Activated CD4-positive, alpha-beta T cell treated with anti-CD3 and anti-CD28 coated beads, Interleukin-2, amount 50 U/mL, for 1 hour (primary cell): ENCODE measurements around the gene FYN.

Experiments
- DNase-seq: peaks from one replicate; pipeline ENCODE4 v3.0.0-alpha.2; 2020

Gene FYN

GRCh38 chr6:111674413-111674812, 198.8 kb downstream of the FYN start:
- no peak for DNase-seq

DNA sequence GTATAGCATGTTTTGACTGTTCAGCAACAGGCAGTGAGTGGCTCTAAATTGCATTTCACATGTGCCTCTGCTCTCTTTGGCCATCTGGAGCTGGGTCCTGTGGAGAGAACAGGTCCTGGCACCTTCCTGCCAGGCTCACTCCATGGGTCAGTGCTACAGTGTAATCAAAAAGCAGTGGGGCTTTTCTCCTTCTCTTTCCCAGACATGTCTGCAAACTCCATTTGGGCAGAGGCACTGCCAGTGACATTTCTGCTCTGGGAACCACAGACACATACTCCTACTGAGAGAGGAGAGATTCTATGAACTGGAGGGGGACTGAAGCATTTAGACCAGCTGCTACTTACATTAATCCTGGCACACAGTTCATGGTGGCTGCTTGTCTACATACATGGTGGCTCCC, 199.3 kb downstream of the FYN start:
- DNase-seq = no peak

- DNase-seq = no peak
These were observed 199.7 kb downstream of the FYN start for GRCh38 chr6:111673532-111673931.

- DNase-seq = no peak
These were observed 200.3 kb downstream of the FYN start for GRCh38 chr6:111672761-111673450.

GRCh38 chr6:111669326-111669725, 203.9 kb downstream of the FYN start:
- DNase-seq = no peak

- DNase-seq = no peak
These were observed 204.8 kb downstream of the FYN start for GRCh38 chr6:111668410-111668809.

DNA sequence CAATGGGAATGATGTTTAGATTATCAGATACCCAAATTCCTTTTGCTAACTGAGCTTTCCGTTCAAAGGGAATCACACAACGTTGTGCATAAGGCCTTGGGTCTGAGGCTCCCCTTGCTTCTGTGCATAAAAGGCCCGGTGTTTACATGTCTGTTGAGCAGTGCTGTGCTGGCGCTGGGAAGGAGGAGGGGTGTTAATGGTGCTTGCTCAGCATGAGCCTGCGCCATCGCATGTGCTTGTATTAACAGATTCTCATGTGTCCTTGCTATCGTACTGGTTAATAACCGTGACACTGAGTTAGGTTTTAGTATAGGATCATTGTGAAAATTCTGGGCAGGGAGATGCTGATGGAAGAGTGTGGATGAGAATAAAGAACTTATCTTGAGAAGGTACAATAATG, 205.3 kb downstream of the FYN start:
- DNase-seq = no peak

- no peak for DNase-seq
These were observed 206.4 kb downstream of the FYN start for GRCh38 chr6:111666847-111667246.

DNA sequence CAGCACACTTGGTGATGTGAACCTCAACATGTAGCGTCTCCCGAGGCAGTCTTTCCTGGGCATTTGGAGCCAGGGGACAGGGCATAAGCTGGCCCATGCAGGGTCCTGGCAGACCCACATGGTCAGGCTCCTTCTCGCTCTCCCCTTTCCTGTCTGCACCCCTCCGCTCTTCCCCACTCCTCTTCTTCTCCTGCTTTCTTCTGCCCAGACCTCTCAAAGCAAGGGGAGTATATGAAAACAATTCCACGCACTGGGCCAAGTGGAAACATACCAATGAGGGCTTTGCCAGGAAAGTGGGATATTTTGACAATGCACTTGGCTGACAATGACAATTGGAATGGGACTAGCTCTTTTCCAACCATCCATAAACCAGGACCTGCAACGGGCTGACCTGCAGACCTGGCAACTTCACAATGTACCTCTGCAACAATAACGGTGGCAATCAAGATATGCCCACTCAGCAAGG, 208.7 kb downstream of the FYN start:
- DNase-seq = no peak

DNA sequence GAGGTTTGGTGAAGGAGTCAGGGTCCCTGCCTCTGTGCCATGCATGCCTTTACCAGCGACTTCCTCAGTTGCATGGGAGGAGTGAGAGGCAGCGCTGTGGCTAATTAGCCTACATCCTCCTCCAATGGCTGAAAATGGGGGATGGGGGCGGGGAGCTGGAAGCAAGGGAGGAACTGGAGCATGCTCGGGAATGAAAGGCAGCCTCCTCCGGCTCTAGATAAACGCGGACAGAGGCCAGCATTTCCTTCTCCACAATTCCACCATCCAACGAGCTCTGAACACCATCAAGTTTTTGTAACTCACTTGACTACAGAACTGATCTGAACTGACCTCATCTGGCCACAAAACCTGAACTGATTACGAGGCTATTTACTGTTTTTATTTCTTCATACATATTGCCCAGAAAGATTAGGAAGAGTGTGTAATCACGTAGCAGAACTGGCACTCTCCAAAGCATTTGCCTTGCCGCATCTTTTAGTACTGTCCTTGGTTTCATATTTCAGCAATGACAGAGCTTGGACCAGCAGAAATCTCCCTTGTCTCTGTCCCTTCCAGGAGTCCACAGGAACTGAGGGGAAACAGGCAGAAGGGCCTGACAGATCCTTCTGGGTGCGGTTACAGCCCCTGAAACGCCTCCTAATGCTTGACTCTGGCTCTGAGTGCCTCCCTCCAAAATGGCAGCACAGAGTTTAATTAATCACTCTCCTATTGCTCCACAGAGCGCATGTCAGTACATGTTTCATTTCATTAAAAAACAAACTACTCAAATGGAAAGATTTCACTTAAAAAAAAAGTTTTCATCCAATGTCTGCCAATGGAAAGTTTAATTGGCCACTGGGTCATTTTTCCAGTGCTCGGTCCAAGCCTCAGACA, 209.3 kb downstream of the FYN start:
- no peak for DNase-seq

DNA sequence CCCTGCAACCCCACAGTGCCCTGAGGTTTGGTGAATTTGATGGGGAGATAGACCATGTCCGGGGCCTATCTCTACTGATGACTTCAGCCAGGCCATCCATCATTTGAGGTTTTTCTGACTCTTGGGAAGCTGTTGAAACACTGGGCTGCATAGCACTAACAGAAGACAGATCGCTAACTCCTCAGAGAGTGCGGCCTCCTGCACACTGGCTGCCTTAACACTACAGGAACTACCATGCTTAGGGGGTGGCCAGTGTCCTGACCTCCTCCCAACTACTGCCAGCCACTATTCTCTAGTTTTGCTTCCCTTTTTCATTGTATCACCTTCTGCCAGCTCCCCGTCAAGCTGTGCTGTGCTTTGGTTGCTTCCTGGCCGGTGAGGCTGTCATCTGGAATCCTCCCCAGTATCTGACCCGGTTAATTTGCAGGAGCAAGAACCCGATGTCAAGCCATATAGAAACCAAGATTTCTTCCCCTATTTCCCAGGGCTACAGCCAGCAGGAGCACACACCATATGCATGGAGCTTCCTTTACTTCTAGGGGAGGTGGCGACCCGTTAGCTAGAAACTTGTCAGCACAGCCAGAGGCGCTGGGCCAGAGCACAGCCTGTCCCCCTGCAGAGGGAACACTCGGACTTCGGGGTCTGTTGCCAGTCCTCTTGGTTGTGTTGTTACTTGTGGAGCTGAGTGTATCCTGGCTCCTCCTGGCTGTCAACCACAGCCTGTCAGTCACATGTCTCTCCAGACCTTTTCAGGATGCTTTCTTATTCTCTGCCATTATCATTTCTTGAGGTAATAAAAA, 210.3 kb downstream of the FYN start:
- no peak for DNase-seq

- DNase-seq = no peak
These were observed 211.0 kb downstream of the FYN start for GRCh38 chr6:111662072-111662793.

DNA sequence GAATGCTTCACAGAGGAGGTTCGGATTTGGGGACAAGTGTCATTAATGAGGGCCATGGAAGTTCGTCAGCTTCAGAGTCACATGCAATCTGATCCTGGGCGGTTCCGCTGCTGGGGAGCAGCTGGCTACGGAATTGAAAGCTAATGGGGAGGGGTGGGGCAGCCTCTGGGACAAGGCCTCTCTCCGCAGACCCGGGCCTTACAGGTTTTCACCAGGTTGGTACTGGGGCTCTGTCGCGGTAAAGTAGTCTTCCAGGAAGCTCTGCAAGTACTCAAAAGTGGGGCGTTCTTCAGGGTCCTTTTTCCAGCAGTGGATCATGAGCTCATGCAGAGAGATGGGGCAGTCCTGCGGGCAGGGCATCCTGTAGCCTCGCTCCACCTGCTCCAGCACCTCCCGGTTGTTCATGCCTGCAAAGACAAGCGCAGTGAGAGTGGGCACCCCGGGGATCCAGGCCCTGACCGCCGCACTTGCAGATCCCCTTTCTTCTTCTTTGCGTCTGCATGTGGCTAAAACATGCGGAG, 211.7 kb downstream of the FYN start:
- no peak for DNase-seq

GRCh38 chr6:111660531-111660930, 212.7 kb downstream of the FYN start:
- DNase-seq = no peak

DNA sequence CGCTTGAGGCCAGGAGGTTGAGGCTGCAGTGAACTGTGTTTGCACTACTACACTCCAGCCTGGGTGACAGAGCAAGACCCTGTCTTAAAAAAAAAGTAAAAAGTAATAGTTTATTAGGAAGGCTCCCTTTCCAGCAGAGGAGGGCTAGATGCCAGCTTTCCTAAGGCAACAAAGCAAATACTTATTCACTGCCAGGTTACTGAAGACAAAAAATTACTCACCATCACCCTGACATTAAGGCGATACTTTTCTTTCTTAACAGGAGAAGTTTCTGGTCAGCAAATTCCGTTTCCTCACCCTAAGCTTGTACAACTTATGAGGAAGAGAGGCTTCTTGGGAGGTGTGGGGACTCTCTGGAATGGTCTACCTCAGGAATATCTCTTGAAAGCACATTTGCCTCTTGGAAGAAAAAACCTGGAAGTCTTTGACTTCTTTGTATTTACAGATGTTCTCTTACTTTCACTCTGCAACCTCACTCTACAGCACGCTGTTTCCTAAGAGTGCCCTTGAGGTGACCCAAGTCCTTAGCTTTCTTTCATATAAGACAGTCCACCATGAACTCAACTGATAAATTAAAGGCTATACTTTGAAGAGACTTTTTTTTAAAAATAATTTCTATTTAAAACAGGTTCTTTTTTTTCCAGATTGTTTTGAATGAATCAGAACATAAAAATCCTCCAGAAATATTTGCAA, 214.6 kb downstream of the FYN start:
- DNase-seq = no peak

DNA sequence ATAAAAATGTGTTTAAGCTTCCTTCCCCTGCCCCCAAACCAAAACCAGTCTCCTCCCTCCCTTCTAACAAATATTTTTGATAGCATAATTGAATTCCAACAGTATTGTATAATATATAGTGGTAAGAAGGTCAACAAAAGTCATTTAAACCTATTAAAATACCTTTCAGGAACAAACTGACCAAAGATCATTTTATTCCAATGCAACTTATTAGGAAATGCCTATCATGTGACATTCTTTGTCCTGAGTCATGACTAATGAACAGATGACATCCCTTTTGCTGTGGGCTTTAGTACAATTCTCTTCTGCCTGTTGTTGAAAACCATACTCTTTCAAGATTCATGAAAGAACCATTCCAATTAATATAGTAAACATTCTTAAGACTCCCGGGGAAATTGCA, 216.1 kb downstream of the FYN start:
- no peak for DNase-seq

- no peak for DNase-seq
These were observed 219.3 kb downstream of the FYN start for GRCh38 chr6:111653979-111654378.

DNA sequence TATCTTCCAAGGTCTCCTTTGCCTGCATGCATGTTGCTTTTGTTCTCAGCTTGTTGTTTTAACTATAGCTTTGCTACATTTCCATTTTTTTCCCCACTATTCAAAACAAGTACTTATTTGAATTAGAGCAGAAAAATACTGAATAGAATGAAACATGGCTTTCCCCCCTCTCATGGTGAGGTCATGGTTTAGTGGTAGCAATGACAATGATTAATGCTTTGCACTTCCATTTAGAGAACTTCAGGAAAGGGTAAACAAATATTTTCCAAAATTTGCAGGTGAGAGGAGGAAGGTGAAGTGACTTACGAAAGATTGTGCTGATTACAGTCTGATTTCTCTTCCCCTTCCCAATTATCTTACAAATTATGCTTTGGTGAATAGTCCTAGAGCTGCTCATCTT, 219.8 kb downstream of the FYN start:
- DNase-seq = no peak

DNA sequence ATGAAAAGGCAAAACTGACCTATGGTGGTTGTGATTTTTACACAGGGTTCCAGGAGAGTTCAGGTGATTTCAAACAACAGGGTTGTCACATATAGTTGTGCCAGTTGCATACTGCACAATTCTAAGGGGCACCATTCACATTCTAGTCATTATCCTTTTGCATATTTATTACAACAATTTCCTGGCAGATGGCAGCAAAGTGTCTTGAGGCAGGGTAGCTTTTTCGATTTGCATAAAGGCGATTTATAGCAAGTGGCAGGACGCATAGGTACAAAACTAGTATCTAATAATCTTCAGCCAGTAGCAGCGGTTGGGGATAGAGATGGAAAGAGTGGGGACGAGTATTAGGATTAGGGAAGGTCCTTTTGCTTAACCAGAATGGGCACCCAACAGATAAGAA, 221.1 kb downstream of the FYN start:
- no peak for DNase-seq

DNA sequence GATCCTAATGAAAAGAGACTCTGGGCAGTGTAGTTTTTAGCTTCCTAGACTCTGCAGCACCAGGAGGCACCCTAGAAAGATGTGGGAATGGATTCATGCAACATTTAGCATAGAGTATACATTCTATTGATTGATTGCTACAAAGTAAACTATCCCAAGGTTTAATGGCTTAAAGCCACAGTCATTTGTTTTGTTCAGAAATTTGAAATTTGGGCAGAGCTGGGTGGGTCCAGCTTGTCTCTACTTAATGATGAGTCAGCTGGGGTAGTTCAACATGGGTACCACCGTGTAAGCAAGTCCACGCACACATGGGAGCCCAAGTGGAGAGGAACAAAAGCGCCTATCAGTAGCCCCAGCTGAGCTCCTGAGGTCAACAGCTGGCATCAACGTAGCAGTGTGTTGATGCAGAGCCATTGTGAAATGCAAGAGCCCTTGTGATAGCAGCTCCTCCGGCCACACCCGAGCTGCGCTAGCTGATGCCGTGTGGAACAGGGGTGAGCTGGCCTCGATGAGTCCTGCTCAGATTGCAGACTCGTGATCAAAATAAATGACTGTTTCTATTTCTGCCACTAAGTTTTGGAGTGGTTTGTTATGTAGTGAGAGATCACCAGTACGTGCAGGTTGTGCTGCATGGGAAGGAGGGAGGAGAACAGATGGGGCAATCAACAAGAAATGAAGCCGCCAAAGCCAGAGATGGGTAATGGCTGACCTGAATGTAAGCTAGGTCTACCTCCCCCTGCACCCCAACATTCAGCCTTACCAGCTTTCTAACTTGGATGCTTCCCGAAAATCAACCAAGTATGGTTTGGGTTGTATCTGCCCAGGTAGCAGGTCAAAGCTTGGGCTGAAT, 221.8 kb downstream of the FYN start:
- no peak for DNase-seq

- DNase-seq = no peak
These were observed 223.2 kb downstream of the FYN start for GRCh38 chr6:111650049-111650448.
